ENCODE measurements around the gene MLLT3. TPM values are rescaled to one million over a fixed set of nuclear protein-coding genes. Genes with fewer than 3 reads are reported as not detected.

MLLT3 gene
- total RNA-seq, 4 donors from 2014 or later = 4.0 to 6.4 (median 4.5) TPM

DNA sequence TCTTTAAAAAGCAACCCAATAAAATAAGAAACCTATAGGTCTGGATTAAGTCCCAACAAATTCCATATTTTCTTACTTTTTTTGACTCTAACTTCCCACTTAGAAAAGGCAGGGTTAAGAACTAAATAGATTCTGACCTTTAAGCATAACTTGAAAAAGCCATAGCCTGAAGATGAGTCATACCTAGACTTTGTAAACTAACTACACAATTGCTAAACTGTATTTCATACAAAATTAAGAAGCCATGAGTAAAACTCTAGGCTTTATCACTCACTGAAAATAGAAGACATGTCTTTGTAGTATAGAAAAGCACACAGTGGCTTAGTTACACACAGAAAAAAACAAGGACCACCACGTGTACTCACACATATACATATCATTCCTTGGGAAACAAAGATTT is 51.5 kb downstream of the MLLT3 start:
- H3K27me3 ChIP-seq = no peaks in the 10 kb centered on the region
- in situ Hi-C loops (cut with MboI; ENCODE audit: low sequenced_read_pairs in 4 of 4) = no loop called here
- no peak overlapping the region for H3K27ac ChIP-seq
- intact Hi-C loops (cut with DNase I; ENCODE audit: low total_unique reads) = no loop called here
- ATAC-seq = no peak
- H3K9me3 ChIP-seq = peaks cover 0 to 7% (median 0%) of the 10 kb centered on the region in 3 donors
- no peak overlapping the region for H3K4me3 ChIP-seq
- H3K4me1 ChIP-seq = peaks cover 0 to 24% of the 10 kb centered on the region in 2 donors
- DNase-seq = no peak
- no peaks in the 10 kb centered on the region for H3K36me3 ChIP-seq
- no peak for TF ChIP-seq POLR2A (IDR thresholded peaks at IDR 0.05)
- TF ChIP-seq, protein P1, sequence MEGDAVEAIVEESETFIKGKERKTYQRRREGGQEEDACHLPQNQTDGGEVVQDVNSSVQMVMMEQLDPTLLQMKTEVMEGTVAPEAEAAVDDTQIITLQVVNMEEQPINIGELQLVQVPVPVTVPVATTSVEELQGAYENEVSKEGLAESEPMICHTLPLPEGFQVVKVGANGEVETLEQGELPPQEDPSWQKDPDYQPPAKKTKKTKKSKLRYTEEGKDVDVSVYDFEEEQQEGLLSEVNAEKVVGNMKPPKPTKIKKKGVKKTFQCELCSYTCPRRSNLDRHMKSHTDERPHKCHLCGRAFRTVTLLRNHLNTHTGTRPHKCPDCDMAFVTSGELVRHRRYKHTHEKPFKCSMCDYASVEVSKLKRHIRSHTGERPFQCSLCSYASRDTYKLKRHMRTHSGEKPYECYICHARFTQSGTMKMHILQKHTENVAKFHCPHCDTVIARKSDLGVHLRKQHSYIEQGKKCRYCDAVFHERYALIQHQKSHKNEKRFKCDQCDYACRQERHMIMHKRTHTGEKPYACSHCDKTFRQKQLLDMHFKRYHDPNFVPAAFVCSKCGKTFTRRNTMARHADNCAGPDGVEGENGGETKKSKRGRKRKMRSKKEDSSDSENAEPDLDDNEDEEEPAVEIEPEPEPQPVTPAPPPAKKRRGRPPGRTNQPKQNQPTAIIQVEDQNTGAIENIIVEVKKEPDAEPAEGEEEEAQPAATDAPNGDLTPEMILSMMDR (IDR thresholded peaks at IDR 0.05 in 4 of 5, conservative IDR thresholded peaks at IDR 0.05 in 1 of 5) = no peak

DNA sequence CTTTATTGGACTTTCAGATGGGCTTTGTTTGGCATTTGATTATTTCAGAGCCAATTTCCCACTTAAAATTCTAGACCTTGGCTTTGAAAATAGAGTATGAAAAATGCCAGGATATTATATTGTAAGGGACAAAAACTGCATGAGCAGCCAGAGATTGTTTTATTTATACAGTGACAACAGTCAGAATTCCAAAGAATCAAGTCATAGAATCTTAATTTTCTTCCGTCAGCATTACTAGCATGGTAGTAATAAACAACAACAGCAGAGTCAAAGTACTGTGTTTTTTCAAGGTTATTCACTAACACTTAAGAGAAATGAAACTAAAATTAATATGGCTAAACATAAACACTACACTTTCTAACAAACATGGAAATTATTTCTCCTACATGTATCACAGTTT is 52.2 kb downstream of the MLLT3 start:
- H3K27ac ChIP-seq = no peak overlapping the region
- H3K27me3 ChIP-seq = no peaks in the 10 kb centered on the region
- intact Hi-C loops (cut with DNase I; ENCODE audit: low total_unique reads) (no loop called here), in situ Hi-C loops (cut with MboI; ENCODE audit: low sequenced_read_pairs in 4 of 4) (no loop called here)
- no peaks in the 10 kb centered on the region for H3K36me3 ChIP-seq
- peaks cover 0 to 24% of the 10 kb centered on the region in 2 donors for H3K4me1 ChIP-seq
- peaks cover 0 to under 1% (median 0%) of the 10 kb centered on the region in 3 donors for H3K9me3 ChIP-seq
- DNase-seq (no peak), ATAC-seq (no peak)
- TF ChIP-seq POLR2A (IDR thresholded peaks at IDR 0.05) = no peak
- TF ChIP-seq, protein P1 (IDR thresholded peaks at IDR 0.05 in 4 of 5, conservative IDR thresholded peaks at IDR 0.05 in 1 of 5) = no peak
- no peak overlapping the region for H3K4me3 ChIP-seq

DNA sequence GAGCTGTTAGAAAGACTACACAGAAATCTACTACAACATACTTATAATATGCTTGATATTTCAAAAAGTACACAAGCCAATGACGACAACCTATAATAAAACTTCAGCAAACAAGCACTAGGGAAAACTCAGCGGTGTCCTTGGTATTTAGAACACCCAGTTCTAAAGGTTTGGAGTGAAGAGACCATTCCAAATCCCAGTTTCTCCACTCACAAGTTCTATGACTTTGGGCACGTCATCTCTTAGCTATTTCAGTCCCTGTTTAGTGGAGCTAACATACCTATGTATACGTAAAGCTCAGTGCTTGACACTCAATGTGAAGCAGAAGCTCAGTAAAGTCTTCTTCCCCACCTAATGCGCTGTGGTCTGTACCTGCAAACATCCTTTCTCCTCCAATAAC is 52.8 kb downstream of the MLLT3 start:
- Histone ChIP-seq H3K9me3 (no peaks in the 10 kb centered on the region), H3K4me1 (peaks cover 5 to 24% of the 10 kb centered on the region in 2 donors), H3K27me3 (no peaks in the 10 kb centered on the region), H3K36me3 (no peaks in the 10 kb centered on the region), H3K27ac (no peak overlapping the region), H3K4me3 (no peak overlapping the region)
- ATAC-seq (no peak), DNase-seq (no peak)
- TF ChIP-seq, protein P1 (IDR thresholded peaks at IDR 0.05 in 4 of 5, conservative IDR thresholded peaks at IDR 0.05 in 1 of 5) = no peak
- TF ChIP-seq POLR2A (IDR thresholded peaks at IDR 0.05) = no peak
- intact Hi-C loops (cut with DNase I; ENCODE audit: low total_unique reads) (no loop called here), in situ Hi-C loops (cut with MboI; ENCODE audit: low sequenced_read_pairs in 4 of 4) (no loop called here)

DNA sequence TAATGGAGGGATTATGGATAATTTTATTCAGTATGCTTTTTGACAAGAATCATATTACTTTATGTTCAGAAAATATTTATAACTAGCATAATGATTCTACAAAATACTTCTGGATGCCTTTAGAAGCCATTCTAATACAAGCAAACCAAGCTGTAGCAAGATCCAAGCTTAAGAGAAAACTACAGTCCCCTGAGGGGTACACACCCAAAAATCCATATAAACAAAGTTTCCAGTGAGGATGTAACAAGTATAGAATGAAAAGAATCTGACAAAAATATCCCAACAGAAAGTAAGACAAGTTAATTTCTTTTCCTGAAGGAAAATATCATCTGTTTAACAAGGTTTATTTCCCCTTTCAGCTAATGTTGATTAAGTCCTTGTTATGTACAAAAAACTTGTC is 53.9 kb downstream of the MLLT3 start:
- ATAC-seq = no peak
- in situ Hi-C loops (cut with MboI; ENCODE audit: low sequenced_read_pairs in 4 of 4) = no loop called here
- H3K9me3 ChIP-seq = no peaks in the 10 kb centered on the region
- intact Hi-C loops (cut with DNase I; ENCODE audit: low total_unique reads) = no loop called here
- no peaks in the 10 kb centered on the region for H3K27me3 ChIP-seq
- H3K4me1 ChIP-seq = peaks cover 17 to 35% of the 10 kb centered on the region in 2 donors
- no peak for DNase-seq
- TF ChIP-seq, protein P1 (IDR thresholded peaks at IDR 0.05 in 4 of 5, conservative IDR thresholded peaks at IDR 0.05 in 1 of 5) = no peak
- no peak for TF ChIP-seq POLR2A (IDR thresholded peaks at IDR 0.05)
- no peak overlapping the region for H3K4me3 ChIP-seq
- no peak overlapping the region for H3K27ac ChIP-seq
- no peaks in the 10 kb centered on the region for H3K36me3 ChIP-seq

DNA sequence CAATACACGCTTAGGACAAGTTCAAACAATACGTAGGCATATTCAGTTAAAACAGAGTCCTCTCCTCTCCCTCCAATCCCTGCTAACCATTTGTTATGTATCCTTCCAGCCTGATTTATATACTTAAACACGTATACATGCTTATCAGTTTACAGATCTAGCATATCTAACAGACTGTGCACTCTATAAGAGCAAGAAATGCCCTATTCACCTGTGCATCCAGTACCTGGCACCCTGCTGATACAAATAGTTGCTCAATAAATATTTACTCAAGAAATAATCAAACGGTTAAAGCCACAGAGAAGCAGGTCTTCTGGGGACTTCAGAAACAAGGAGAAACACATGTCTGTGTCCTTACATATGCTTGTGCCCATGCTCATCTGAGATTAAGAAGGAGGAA is 55.9 kb downstream of the MLLT3 start:
- intact Hi-C loops (cut with DNase I; ENCODE audit: low total_unique reads) = no loop called here
- ATAC-seq = no peak
- no peaks in the 10 kb centered on the region for H3K36me3 ChIP-seq
- H3K4me3 ChIP-seq = no peak overlapping the region
- no peak for DNase-seq
- no peaks in the 10 kb centered on the region for H3K9me3 ChIP-seq
- in situ Hi-C loops (cut with MboI; ENCODE audit: low sequenced_read_pairs in 4 of 4) = no loop called here
- TF ChIP-seq POLR2A (IDR thresholded peaks at IDR 0.05) = no peak
- TF ChIP-seq, protein P1 (IDR thresholded peaks at IDR 0.05 in 4 of 5, conservative IDR thresholded peaks at IDR 0.05 in 1 of 5) = no peak
- H3K27ac ChIP-seq = no peak overlapping the region
- peaks cover 18 to 38% of the 10 kb centered on the region in 2 donors for H3K4me1 ChIP-seq
- H3K27me3 ChIP-seq = no peaks in the 10 kb centered on the region
